Neural cell (in vitro differentiated cells): ENCODE results near the gene KIF23.

Experiments used
- CTCF ChIP-seq: fragments of 450-650 bp; IDR thresholded peaks from 2 replicates; pipeline ENCODE4 v1.5.1; 2014; ENCODE audit warnings: antibody characterized with exemption, mild to moderate bottlenecking, moderate library complexity; ENCODE audit not compliant: poor library complexity, severe bottlenecking
- EZH2 ChIP-seq: fragments of 200-600, 300-800 bp; shearing (Covaris generic), sonication (generic); IDR thresholded peaks from 2 replicates; pipeline ENCODE4 v1.6.1; 2014; ENCODE audit warnings: antibody characterized with exemption, low read length, borderline replicate concordance, mild to moderate bottlenecking; ENCODE audit not compliant: insufficient read depth, poor library complexity, severe bottlenecking

- TF ChIP-seq CTCF (no peak), EZH2 (no peak)
Observed at GRCh38 chr15:69412701-69413100, 1.4 kb upstream of the KIF23 start.
